Activated gamma-delta T cell (primary cell): Measurements from ENCODE around the gene COPB2.
"Not testable (repeated sequence)": the region's sequence is repeated elsewhere in the genome, so short reads cannot be mapped to it uniquely, and the experiment has no call there.

Experiments used
- DNase-seq: peaks from one replicate; lab custom pipeline; 2025; lab: John Stamatoyannopoulos, UW

Gene COPB2

DNA sequence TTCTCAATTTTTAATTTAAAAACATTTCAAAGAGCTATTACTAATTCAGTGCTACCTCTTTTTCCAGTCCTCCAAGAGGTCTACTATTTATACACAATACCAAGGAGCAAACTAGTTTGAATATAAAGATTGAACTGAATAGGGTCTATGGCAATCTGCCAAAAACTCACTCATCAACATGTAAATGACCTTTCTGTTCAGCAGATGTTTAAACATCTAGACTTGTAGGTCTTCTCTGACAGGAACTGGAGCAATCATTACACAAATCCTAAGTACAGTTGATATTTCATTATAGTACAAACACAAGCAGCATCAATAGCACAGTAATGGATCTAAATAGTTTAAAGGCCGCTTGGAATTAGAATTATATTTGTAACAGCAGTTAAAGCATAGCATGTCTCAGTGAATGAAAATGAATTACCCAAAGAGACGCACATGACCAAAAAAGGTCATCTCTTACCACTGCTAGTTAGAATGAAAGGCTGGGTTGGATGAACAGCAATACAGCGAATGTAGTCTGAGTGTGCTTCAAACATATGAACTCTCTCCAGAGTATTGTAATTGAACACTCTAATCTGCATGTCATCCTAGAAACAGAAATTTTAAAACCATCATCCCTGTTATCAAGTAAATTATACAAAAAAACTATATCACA, 10.7 kb downstream of the COPB2 start:
- no peak for DNase-seq

DNA sequence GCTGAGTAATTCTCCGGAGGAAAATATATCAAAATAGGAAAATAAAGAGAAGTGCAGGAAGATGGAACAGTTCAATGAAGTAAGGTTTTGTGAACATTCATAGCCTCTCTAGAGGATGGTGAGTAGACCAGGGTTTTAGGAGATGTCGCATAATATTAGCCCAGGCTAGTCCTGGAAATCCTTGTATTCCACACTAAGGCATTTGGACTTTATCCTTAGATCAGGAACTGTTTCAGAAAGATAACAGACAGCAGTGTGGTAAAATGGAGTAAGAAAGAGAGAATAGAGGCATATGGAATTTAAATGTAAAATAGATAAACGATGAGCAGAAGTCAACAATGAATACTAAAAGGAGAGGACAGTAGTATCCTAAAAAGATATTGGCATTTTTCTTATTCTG, 12.1 kb downstream of the COPB2 start:
- DNase-seq: no peak

DNA sequence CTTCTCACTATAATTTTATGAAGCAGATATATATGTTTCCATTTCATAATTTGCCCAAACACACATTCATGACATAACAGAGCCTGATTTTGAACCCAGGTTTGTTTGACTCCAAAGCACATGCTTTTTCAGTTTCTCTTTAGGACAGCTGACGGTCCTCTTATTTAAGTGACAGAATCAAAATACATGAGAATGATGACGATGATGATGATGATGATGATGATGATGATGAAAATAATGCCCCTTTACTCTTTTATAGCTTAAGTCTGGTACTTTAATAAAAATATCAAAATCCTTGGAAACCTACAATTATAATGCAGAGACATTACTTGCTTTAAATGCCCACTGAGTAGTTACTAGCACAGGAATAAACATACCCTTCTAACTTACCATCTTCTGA, 15.3 kb downstream of the COPB2 start:
- no peak for DNase-seq

DNA sequence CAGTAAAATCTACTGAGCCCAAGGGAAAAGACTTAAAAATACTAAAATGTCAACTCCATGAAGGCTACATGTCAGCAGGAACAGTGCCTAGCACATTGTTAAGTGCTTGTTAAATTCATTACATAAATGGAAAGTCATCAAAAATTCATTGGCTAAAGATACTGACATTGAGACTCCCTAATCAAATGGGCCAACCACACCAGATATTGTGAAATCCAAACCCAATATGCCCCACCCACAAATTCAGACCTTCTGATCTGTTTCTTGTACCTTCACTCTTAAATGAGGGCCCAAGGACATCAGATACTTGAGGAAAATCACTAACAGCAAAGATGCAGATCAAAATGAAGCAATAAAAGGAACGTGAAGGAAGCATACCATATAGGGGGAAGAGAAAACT, 24.9 kb downstream of the COPB2 start:
- no peak for DNase-seq

DNA sequence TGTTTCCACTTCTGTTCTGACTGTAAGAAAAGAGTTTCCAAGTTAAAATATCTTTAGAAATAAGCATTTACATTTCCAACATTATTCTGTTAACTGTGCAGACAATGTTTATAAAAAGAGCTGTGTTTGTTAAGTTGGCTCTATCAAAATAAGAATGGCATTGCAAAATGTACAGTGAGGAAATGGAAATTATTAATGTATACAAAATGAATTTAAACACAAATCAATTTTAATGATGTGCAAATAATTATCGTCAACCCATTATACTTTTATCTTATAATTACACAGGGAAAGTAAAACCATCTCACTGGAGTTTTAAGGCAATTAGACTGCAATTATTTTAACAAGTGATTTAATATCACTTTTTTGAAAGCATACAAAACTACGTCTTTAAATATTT, 28.2 kb downstream of the COPB2 start:
- no peak for DNase-seq

DNA sequence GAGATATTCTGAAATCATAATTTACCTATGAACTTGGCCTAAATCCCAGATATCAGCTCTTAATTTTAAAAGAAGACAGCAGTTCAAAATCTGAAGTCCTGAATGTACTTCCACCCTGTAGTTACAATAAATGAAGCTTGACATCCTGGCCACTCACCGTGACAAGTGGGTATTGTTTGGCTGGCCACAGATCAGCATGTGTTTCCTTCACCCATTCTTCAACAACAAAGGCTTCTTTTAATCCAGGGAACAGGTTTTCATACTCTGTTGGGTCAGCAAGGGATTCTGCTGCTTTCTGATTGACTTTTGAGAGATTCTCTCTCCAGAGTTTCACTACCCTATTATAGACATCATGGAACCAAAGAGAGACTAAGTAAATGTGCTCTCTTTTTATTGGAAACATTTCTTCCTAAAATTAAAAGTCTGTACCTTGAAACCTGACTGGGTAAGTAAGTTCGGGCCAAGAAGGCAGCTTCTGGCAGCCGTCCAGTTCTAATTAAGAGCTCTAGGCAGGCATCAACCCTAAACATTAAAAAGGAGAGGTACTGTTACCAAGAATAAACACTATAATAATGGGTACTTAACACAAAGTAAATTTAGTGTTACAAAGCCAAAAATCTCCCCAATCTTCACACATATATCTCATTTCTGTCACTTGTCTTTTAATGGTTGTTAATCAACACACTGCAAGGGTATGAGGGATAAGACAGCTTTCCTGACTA, 30.4 kb downstream of the COPB2 start:
- DNase-seq: no peak

DNA sequence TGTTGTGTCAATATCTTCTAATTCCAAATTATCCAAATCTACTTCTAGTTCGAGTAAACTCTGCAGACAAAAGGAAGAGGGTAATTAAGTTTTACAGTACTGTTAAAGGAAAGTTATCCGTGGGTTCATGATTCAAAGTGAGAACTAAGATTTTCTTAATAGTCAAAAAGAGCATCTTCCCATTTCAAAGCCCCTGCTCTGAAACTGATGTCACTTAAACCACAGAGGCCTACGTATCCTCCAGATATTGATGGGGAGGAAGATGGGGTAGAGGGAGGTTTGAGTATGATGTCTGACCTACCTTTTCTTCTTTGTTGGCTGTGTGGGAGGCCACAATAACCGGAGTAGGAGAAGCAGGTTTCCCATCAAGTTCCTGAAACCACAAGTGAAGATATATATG, 31.5 kb downstream of the COPB2 start:
- no peak for DNase-seq

DNA sequence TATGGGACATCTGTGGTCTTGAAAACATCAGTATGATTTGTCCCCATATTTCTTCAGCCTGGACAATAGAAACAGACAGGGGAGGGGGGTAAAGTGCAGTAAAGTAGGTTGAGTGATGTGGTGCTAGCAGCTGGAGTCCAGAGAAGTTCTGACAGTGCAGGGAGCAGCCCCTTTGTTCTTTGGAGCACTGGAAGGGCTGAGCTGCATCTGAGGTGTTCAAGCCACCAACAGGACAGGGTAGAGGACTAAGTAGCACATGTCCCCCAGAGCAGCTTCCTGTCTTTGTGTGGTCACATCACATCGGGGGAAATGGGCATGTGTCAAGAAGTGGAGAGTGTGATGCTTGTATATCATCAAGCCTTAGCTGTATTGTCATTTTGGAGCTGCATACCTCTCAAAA, 33.6 kb downstream of the COPB2 start:
- DNase-seq: no peak

DNA sequence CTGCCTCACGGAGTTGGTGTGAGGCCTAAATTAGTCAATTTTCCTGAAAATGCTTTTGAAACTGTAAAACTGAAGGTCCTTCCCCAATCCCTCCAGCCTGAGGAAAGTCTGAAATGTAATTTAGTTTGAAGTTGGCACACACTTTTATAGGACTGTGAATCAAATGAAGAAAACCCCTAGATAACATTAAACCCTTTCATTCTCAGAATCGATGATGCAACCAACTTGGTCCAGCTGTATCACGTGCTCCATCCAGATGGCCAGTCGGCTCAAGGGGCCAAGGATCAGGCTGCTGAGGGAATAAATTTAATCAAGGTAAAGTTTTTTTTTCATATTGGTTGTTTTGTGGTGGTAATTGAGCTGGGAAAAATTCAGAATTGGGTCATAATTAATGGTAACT, 34.0 kb downstream of the COPB2 start:
- no peak for DNase-seq

DNA sequence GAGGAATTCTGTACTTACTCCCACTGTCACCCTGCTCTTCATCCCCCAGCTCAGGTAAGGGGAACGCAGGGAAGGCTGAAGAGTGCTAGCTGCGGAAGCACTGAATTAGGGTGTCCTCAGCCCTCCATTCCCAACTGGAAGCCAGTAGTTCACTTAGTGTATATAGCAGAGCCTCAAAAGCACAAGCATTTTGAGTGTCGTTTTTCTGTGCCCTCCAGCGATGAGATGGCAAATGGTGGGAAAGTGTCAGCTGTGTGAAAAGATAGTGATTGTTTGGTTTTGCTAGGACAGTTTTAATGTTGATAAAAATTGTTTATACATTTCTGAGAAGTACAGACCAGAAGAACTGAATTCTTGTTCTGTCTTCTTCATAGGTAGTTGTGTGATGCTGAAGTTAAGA, 34.8 kb downstream of the COPB2 start:
- DNase-seq: no peak

DNA sequence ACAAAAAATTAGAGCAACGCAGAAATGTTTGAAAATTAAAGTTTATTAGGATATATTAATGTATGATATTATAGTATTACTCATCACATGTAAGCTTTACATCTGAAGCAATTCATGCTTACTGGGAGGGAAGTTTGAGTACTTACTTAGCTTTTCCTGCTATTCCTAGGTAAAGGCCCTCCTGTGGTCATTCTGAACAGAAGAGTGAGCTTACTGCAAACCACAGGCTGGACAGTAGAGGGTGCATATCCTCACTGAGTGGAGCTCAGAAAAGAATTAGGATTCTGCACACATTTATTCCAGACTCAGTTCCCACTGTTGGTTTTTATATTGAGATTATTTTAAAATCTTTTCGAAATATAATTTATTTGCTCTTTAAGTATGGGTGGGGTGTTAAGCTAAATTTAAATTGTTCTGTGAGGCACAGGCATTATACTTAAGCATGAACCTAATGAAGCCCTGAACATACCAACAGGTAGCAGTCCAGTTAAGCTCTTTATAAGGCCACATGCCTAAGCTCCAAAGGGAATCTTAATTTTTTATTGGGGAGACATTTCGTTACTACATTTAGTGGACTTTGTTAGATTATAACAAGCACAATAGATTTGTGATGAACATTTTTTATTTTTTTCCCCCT, 35.4 kb downstream of the COPB2 start:
- no peak for DNase-seq

DNA sequence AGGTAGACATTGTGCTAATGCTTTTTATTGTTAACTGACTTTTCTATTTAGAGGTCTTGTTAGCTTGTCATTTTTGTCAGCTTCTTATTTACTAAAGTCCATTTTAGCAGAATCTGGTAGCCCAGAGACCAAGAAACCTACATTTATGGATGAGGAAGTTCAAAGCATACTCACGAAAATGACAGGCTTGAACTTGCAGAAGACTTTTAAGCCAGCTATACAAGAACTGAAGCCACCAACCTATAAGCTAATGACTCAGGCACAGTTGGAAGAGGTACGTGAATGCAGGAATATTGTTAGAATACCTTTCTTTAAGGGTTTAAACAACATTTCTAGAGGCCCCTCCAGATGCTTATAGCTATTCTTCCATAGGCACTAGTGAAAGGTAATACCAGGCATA, 42.7 kb downstream of the COPB2 start:
- no peak for DNase-seq

DNA sequence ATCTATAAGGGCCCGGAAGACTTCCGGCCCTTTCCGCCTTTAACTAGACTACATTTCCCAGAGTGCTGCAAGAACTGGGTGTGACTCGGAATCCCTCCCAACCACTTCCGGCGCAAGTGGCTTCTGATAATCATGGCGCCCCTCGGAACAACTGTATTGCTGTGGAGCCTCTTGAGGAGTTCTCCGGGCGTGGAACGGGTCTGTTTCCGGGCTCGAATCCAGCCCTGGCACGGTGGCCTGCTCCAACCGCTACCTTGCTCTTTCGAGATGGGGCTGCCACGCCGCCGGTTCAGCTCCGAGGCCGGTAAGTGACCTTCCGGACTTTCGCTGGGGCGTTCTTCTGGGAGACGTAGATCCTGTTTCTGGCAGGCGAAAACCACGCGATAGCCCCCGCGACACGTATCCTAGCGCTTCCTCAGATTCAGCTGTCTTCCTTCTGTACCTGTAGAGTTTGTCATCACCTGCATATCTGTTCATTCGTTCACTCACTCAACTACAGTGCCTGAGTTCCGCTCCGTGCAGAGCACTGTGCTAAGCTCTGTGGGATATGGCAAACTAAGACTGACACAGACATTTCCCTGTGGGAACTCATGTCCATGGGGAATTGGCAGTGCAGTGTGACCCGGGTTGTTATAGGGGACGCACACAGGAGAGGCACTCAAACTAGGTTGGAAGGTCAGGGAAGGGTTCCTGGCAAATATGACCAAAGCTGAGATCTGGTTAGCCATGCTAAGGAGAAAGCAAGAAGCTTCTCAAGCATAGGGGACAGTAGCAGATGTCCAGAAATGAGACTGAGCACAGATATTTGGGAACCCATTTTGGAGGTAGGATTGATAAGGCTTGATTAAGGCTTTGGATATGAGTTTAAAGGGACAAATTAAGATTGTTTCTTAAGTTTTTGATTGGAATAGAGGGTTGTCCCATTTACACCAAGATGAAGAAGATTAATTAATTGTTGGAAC, 45.3 kb downstream of the COPB2 start, which contains the start of gene MRPS22:
Gene MRPS22 (plus strand): TSS at position 126 of the 962 bp plus-strand sequence. CDS start 7 bp downstream, at position 133.
- peak; percentile 12 for DNase-seq

DNA sequence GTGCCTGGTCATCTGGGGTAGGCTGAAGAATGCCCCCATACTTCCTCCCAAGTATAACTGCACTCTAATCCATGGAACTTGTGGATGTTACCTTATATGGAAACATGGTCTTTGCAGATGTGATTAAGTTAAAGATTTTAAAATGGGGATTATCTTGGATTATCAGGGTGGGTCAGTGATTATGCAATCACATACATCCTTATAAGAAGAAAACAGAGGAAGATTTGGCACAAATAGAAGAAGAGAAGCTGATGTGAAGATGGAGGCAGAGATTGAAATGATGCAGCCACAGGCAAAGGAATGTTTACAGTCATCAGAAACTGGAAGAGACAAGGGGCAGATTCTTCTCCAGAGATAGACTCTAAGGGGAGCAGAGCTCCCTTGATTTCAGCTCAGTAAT, 47.4 kb downstream of the COPB2 start:
- DNase-seq: no peak

DNA sequence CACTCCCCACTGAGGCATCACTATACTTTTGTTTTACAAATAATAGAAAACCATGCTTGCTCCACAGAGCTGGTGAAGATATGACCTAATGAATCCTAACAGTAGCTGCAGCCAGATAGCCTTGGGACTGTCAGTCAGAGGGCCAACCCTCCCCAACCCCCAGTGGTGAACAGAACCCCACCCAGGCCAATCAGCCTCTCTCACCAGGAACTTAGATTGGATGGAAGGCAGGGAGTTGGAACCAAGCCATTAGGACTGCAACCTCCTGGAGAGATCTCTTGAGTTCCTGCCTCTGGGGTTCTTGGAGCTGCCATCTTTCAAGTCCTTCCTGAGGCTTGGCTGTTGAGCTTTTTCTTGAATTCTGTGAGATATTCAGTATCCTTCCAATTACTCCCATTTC, 48.7 kb downstream of the COPB2 start:
- no peak for DNase-seq

DNA sequence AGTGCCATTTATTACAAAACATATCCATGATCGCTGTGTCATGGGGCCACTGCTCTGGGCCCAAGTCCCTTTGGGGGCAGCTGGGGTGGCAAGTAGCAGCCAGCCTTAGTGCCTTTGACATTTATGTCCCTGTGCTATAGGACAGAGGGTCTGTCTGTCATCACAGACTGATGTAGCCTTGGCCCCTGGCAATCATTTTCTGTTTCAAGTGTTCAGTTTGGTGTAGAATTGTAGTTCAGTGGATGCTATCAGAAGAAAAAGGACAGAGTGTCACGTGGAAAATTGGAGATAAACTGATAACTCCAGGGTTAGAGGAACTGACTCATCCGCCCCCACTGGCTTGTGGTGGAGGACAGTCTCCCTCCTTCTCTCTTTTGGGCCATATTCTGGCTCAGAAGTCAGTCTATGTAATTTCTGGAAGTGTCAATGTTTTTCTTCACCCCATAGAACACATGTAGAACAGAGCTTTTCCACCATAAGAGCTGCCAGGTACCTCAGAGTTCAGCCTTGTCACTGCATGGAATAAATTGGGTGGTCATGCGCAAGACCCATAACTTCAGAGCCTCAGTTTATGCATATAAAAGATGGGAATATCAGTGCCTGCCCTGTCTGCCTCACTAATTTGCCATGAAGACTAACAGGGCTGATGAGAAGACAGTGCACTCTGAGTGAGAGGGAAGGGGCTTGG, 50.1 kb downstream of the COPB2 start:
- no peak for DNase-seq

DNA sequence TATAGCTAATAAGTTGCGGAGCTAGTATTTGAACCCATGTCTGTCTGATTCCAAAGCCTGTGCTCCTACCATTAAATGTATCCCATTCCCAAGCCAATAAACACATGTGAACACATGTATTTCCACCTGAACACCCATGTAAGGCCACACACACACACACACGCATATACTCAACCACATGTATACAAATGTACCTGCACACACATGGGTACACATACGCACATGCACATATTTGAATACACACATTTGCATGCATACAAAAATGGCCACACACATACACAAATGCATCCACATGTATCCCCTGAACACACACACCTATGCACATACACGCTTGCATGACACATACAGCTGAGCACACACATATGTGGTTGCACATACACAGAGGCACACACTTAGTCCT, 51.0 kb downstream of the COPB2 start:
- DNase-seq: no peak

DNA sequence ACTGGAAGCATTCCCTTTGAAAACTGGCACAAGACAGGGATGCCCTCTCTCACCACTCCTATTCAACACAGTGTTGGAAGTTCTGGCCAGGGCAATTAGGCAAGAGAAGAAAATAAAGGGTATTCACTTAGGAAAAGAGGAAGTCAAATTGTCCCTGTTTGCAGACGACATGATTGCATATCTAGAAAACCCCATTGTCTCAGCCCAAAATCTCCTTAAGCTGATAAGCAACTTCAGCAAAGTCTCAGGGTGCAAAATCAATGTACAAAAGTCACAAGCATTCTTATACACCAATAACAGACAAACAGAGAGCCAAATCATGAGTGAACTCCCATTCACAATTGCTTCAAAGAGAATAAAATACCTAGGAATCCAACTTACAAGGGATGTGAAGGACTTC, 54.8 kb downstream of the COPB2 start:
- DNase-seq: not testable (repeated sequence)

DNA sequence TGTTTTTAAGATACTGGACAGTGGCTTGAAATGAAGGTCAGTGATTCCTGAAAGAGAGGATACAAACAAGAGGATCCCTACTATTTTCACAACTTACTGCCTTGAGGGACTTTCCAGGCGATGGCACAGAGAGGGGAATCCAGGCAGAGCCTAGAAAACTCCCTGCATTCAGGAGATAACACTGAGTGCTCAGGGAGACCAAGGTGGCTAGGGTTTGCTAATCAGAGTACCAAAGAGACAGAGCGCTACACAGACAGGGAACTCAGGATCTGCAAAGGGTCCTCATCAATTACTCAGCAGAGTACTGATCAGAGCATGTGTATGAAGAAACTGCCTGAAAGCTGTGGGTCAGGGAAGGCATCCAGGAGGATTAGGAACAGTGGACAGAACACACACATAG, 57.4 kb downstream of the COPB2 start:
- no peak for DNase-seq

DNA sequence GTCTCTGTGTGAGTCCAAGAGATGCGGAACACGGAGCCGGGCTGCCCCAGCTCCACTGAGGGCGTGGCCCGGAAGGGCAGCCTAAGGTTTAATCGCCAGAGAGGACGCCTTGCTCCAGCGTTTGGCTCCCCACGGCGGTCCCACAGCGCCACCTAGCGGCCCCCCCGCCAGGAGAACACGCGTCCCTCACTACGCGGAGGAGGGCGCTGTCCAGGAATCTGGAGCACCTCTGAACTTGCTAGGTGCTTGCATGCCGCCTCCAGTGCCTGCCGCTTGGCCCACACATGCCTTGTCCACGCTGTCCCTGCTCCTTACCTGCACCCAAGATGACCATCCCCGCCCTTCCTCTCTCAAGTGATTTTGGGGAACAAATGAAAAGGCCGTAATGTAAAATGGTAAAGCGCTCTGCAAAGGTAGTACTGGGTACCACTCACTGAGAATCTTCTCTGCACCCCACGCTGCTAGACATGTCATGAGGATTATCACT, 60.0 kb downstream of the COPB2 start:
- peak; percentile 72 for DNase-seq

DNA sequence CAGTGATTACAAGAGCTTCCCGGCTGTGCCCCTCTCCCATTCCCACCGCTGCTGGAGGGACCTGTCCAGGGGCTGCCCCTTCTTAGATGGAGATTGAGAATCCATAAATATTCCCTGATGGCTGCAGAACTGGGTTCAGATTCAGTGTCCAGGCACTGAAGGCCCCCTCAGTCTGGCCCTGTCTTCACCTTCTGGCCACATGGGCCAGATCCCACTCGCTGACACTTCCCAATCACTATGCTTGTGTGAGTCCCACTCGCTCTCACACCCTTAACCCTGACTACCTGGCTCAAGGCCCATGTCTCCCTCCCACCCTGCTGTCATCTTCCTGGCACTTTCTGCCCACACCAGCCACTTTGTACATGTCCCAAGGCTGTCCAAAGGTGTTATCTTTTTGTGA, 61.1 kb downstream of the COPB2 start:
- no peak for DNase-seq
